ENCODE data around the gene CDC42EP1. TPM values are rescaled to one million over a fixed set of nuclear protein-coding genes. Genes with fewer than 3 reads are reported as not detected.

CDC42EP1 gene
- total and polyA plus RNA-seq, 2 experiments from 2014 or later = 7.7 to 10.2 TPM

GRCh38 chr22:37562049-37562875 is 2.0 kb downstream of the CDC42EP1 start (continued):
- TF ChIP-seq REST (IDR thresholded peaks at IDR 0.05; ENCODE audit: unreplicated experiment) = no peak
- TF ChIP-seq NANOG (IDR thresholded peaks at IDR 0.05; ENCODE audit: borderline replicate concordance) = no peak
- no peak for TF ChIP-seq ETS1 (IDR thresholded peaks at IDR 0.05)
- no peak for TF ChIP-seq JUNB (IDR thresholded peaks at IDR 0.05; ENCODE audit: unreplicated experiment)
- TF ChIP-seq STAT1 (IDR thresholded peaks at IDR 0.05; ENCODE audit: unreplicated experiment) = no peak
- no peak for TF ChIP-seq EZH2 (IDR thresholded peaks at IDR 0.05; ENCODE audit: low read depth, unreplicated experiment)
- TF ChIP-seq EZH2phosphoT487 (IDR thresholded peaks at IDR 0.05; ENCODE audit: unreplicated experiment) = no peak
- no peak for TF ChIP-seq POLR2AphosphoS5 (IDR thresholded peaks at IDR 0.05; ENCODE audit: low read depth)
- TF ChIP-seq CREB1 (CRISPR knock-in tag; IDR thresholded peaks at IDR 0.05; ENCODE audit: low read depth) = no peak
- TF ChIP-seq ZNF114 (CRISPR knock-in tag; IDR thresholded peaks at IDR 0.05) = no peak
- TF ChIP-seq ZNF331 (CRISPR knock-in tag; IDR thresholded peaks at IDR 0.05; ENCODE audit: low read depth) = no peak
- no peak for TF ChIP-seq CTCF (conservative IDR thresholded peaks at IDR 0.05; ENCODE audit: low read depth in 2 of 2)
